H1 (cell line): ENCODE measurements around the gene RASA4. TPM values are rescaled to one million over a fixed set of nuclear protein-coding genes. Genes with fewer than 3 reads are reported as not detected.
"Not testable (repeated sequence)": the region's sequence is repeated elsewhere in the genome, so short reads cannot be mapped to it uniquely, and the experiment has no call there.

Experiments
- CTCF ChIA-PET: fragments of 300-600 bp; sonication (Branson Sonifier 250); formaldehyde crosslinking; loops from one replicate; lab custom pipeline; 2021; ENCODE audit not compliant: partially characterized antibody; lab: Charles Lee
- POLR2A ChIA-PET: fragments of 300-600 bp; sonication (Branson Sonifier 250); formaldehyde crosslinking; loops from one replicate; lab custom pipeline; 2021; ENCODE audit warnings: inconsistent platforms; ENCODE audit not compliant: partially characterized antibody; lab: Charles Lee
- DNase-seq, 2 experiments: peaks; one replicate each; pipeline versions ENCODE4 v3.0.0 to v3.0.0-alpha.2; 2010 to 2022; ENCODE audit warnings: low spot score in 2 of 2, low read depth in 1 of 2, mixed read lengths in 1 of 2
- FAIRE-seq: peaks from 2 replicates; lab custom pipeline; 2011; peaks lifted over from hg19 to GRCh38; lab: Jason Lieb, UNC
- H2AFZ ChIP-seq: 2 replicates; pipeline ENCODE4 v1.8.1; 2012; ENCODE audit warnings: low read length, inconsistent platforms
- H2AK5ac ChIP-seq: 2 replicates; pipeline ENCODE4 v1.6.1; 2013; ENCODE audit warnings: low read depth, low read length
- H2BK120ac ChIP-seq: replicated peaks from 2 replicates; pipeline ENCODE3; 2013; ENCODE audit warnings: low read depth, low read length, inconsistent platforms
- H2BK12ac ChIP-seq: 2 replicates; pipeline ENCODE4 v1.6.1; 2013; ENCODE audit warnings: low read depth, low read length
- H2BK15ac ChIP-seq: 2 replicates; pipeline ENCODE4 v1.6.1; 2013; ENCODE audit warnings: low read length
- H2BK20ac ChIP-seq: 2 replicates; pipeline ENCODE4 v1.6.1; 2013; ENCODE audit warnings: low read length
- H2BK5ac ChIP-seq: 2 replicates; pipeline ENCODE4 v1.6.1; 2013; ENCODE audit warnings: low read depth, low read length
- H3K14ac ChIP-seq: 2 replicates; pipeline ENCODE4 v1.6.1; 2013; ENCODE audit warnings: inconsistent platforms; ENCODE audit not compliant: insufficient read length
- H3K18ac ChIP-seq: 2 replicates; pipeline ENCODE4 v1.6.1; 2013; ENCODE audit warnings: low read length; ENCODE audit errors: extremely low read depth
- H3K23ac ChIP-seq: 2 replicates; pipeline ENCODE4 v1.6.1; 2013; ENCODE audit warnings: inconsistent platforms; ENCODE audit not compliant: insufficient read length
- H3K23me2 ChIP-seq: 2 replicates; pipeline ENCODE4 v1.6.1; 2013; ENCODE audit warnings: low read depth, low read length
- H3K27ac ChIP-seq: 2 replicates; pipeline ENCODE4 v1.6.1; 2011; ENCODE audit warnings: low read depth, low read length, inconsistent platforms
- H3K27me3 ChIP-seq, 4 experiments: replicated peaks in 1 of 4; 1 replicate in 1 of 4; 2 replicates in 3 of 4; pipeline versions ENCODE4 v1.6.1 to v1.8.1; 2011 to 2013; ENCODE audit warnings: low read length in 3 of 4, mild to moderate bottlenecking in 3 of 4, inconsistent platforms in 2 of 4, mixed read lengths in 2 of 4, moderate library complexity in 1 of 4; ENCODE audit not compliant: control insufficient read depth in 3 of 4, insufficient read depth in 3 of 4; ENCODE audit errors: extremely low read depth in 1 of 4
- H3K36me3 ChIP-seq, 4 experiments: 2 replicates each; pipeline versions ENCODE4 v1.6.1 to v1.8.1; 2011 to 2013; ENCODE audit warnings: mild to moderate bottlenecking in 4 of 4, low read length in 3 of 4, moderate library complexity in 2 of 4, control low read depth in 1 of 4, inconsistent platforms in 1 of 4; ENCODE audit not compliant: insufficient read depth in 4 of 4, control insufficient read depth in 2 of 4
- H3K4ac ChIP-seq: replicated peaks from 2 replicates; pipeline ENCODE3; 2013; ENCODE audit warnings: low read length, low read depth, mixed read lengths, inconsistent platforms; ENCODE audit not compliant: insufficient read length
- H3K4me1 ChIP-seq, 4 experiments: replicated peaks in 1 of 4; 1 replicate in 1 of 4; 2 replicates in 3 of 4; pipeline versions ENCODE4 v1.6.1 to v1.8.1; 2011 to 2013; ENCODE audit warnings: low read length in 3 of 4, inconsistent platforms in 2 of 4, mixed read lengths in 1 of 4; ENCODE audit not compliant: insufficient read depth in 4 of 4, control insufficient read depth in 3 of 4
- H3K4me2 ChIP-seq, 2 experiments: 2 replicates each; pipeline versions ENCODE4 v1.6.1 to v1.8.1; 2011 to 2013; ENCODE audit warnings: low read depth in 2 of 2, low read length in 2 of 2, control low read depth in 1 of 2, inconsistent platforms in 1 of 2, mild to moderate bottlenecking in 1 of 2; ENCODE audit not compliant: insufficient read depth in 1 of 2
- H3K4me3 ChIP-seq, 4 experiments: fragments of 200-600, 300-600 bp in 1 of 4; sonication (generic), shearing (Covaris generic), sonication (Bioruptor Twin) in 1 of 4; 2 replicates each; pipeline versions ENCODE4 v1.5.1 to v1.8.1; 2011 to 2016; ENCODE audit warnings: low read length in 4 of 4, low read depth in 3 of 4, control low read depth in 2 of 4, inconsistent platforms in 2 of 4, mild to moderate bottlenecking in 2 of 4, mixed read lengths in 1 of 4, moderate library complexity in 1 of 4; ENCODE audit not compliant: insufficient read depth in 2 of 4; ENCODE audit errors: extremely low read depth in 1 of 4
- H3K56ac ChIP-seq: replicated peaks from 2 replicates; pipeline ENCODE3; 2013; ENCODE audit warnings: low read depth, mild to moderate bottlenecking, mixed read lengths, low read length, inconsistent platforms; ENCODE audit not compliant: insufficient read length
- H3K79me1 ChIP-seq: 2 replicates; pipeline ENCODE4 v1.6.1; 2013; ENCODE audit warnings: low read depth, low read length, control low read depth
- H3K79me2 ChIP-seq, 2 experiments: 2 replicates each; pipeline versions ENCODE4 v1.6.1 to v1.8.1; 2012 to 2013; ENCODE audit warnings: low read length in 2 of 2, mild to moderate bottlenecking in 2 of 2, inconsistent platforms in 1 of 2; ENCODE audit not compliant: insufficient read depth in 2 of 2, control insufficient read depth in 1 of 2
- H3K9ac ChIP-seq, 4 experiments: replicated peaks in 1 of 4; 1 replicate in 1 of 4; 2 replicates in 3 of 4; pipeline versions ENCODE4 v1.6.1 to v1.8.1; 2011 to 2013; ENCODE audit warnings: low read depth in 3 of 4, low read length in 3 of 4, control low read depth in 2 of 4, mild to moderate bottlenecking in 2 of 4, moderate library complexity in 2 of 4, inconsistent platforms in 1 of 4; ENCODE audit errors: extremely low read depth in 1 of 4
- H3K9me3 ChIP-seq, 2 experiments: 2 replicates each; pipeline versions ENCODE4 v1.6.1 to v1.8.1; 2012 to 2013; ENCODE audit warnings: mild to moderate bottlenecking in 2 of 2, moderate library complexity in 2 of 2, control low read depth in 1 of 2, inconsistent platforms in 1 of 2, low read depth in 1 of 2, low read length in 1 of 2, mixed read lengths in 1 of 2; ENCODE audit not compliant: insufficient read depth in 2 of 2
- H4K20me1 ChIP-seq, 2 experiments: replicated peaks in 1 of 2; 2 replicates each; pipeline versions ENCODE3 to v1.8.1; 2011 to 2013; ENCODE audit warnings: inconsistent platforms in 2 of 2, low read length in 2 of 2, mild to moderate bottlenecking in 1 of 2; ENCODE audit not compliant: insufficient read depth in 2 of 2, control insufficient read depth in 1 of 2
- H4K5ac ChIP-seq: 2 replicates; pipeline ENCODE4 v1.6.1; 2013; ENCODE audit warnings: low read length, low read depth, mixed read lengths, inconsistent platforms; ENCODE audit not compliant: insufficient read length
- H4K8ac ChIP-seq: 2 replicates; pipeline ENCODE4 v1.8.0; 2013; ENCODE audit warnings: mild to moderate bottlenecking, moderate library complexity, low read length, inconsistent platforms; ENCODE audit not compliant: insufficient read depth; ENCODE audit errors: extremely low read depth
- H4K91ac ChIP-seq: replicated peaks from 2 replicates; pipeline ENCODE3; 2013; ENCODE audit warnings: low read length, mixed read lengths, inconsistent platforms; ENCODE audit not compliant: insufficient read length
- WGBS, 2 experiments: shearing (Covaris generic) in 1 of 2; methylation state at CpG; one replicate each; pipeline versions ENCODE4 v1.1.6 to v1.1.7; 2013 to 2015; ENCODE audit warnings: low lambda C conversion rate in 2 of 2, mixed read lengths in 2 of 2, inconsistent platforms in 1 of 2, low coverage in 1 of 2, missing lambda C conversion rate in 1 of 2; ENCODE audit not compliant: insufficient replicate concordance in 2 of 2, insufficient coverage in 1 of 2, insufficient read length in 1 of 2; ENCODE audit errors: extremely low coverage in 1 of 2, missing lambda C conversion rate in 1 of 2; 5-methylcytosine and 5-hydroxymethylcytosine counted together
- polyA plus RNA-seq, 7 experiments: library from polyadenylated mRNA; depleted of rRNA in 3 of 7; stranded (reverse) in 5 of 7; unstranded in 2 of 7; fragments of >200 nt in 5 of 7; fragments of 200-250 nt in 2 of 7; gene quantifications; 1 replicate in 5 of 7; 2 replicates in 1 of 7; 4 replicates in 1 of 7; pipeline versions ENCODE4 v1.2.1 to v1.2.3, GENCODE V29; 2011 to 2013; ENCODE audit warnings: missing spikeins in 2 of 7, mixed read lengths in 2 of 7
- total RNA-seq: library from RNA; stranded (reverse); fragmentation: NEBNext Ultra II Directional; extraction: Animal tissue kit (Norgen Biotek cat#: 25700); gene quantifications from 2 replicates; pipeline ENCODE4 v1.2.1, GENCODE V29; 2021

Gene RASA4
- total and polyA plus RNA-seq, 2 of the 8 experiments (the other 6 are each of a cell fraction or from before 2014, with no cell fraction given), result 19.6 to 23.4 TPM

- H3K4me2 ChIP-seq, H3K79me2 ChIP-seq, H3K4me1 ChIP-seq, H4K20me1 ChIP-seq, H4K8ac ChIP-seq, H3K27me3 ChIP-seq, POLR2A ChIA-PET, H3K23me2 ChIP-seq, CTCF ChIA-PET, H2BK12ac ChIP-seq, H4K5ac ChIP-seq, FAIRE-seq, H3K27ac ChIP-seq, H3K23ac ChIP-seq, H3K56ac ChIP-seq, H2BK5ac ChIP-seq, H3K36me3 ChIP-seq, H2BK15ac ChIP-seq, H2AFZ ChIP-seq, H3K18ac ChIP-seq, H3K4me3 ChIP-seq, H3K9me3 ChIP-seq, H3K9ac ChIP-seq, H2BK20ac ChIP-seq, H2AK5ac ChIP-seq, H2BK120ac ChIP-seq, H3K79me1 ChIP-seq, H3K4ac ChIP-seq, H3K14ac ChIP-seq, H4K91ac ChIP-seq: not testable (repeated sequence)
- peak in 1 of 2 experiments; percentile 54 for DNase-seq
- 92% methylated on average over 5 of the region's 13 CpGs; no CpG with 5 or more reads in 1 of the 2 experiments for WGBS, 2 experiments
Measured at GRCh38 chr7:102527822-102528793, 88.4 kb downstream of the RASA4 start.
